Ectodermal cell (in vitro differentiated cells): Measurements from ENCODE around the gene ZNF219.

ENCODE experiments used
- H3K27ac ChIP-seq: 2 replicates; pipeline ENCODE4 v1.7.0; 2013; ENCODE audit warnings: mild to moderate bottlenecking, low read depth, low read length; ENCODE audit not compliant: insufficient read depth, poor library complexity, severe bottlenecking
- H3K27me3 ChIP-seq: 2 replicates; pipeline ENCODE4 v1.7.0; 2013; ENCODE audit warnings: mild to moderate bottlenecking, low read length; ENCODE audit not compliant: insufficient read depth, control insufficient read depth, poor library complexity, severe bottlenecking
- H3K36me3 ChIP-seq: one replicate; pipeline ENCODE4 v1.7.0; 2013; ENCODE audit warnings: low read length; ENCODE audit not compliant: control insufficient read depth, insufficient read depth
- H3K4me1 ChIP-seq: one replicate; pipeline ENCODE4 v1.7.0; 2013; ENCODE audit warnings: low read length; ENCODE audit not compliant: control insufficient read depth, insufficient read depth
- H3K4me3 ChIP-seq: 2 replicates; pipeline ENCODE4 v1.7.0; 2013; ENCODE audit warnings: low read depth, low read length, control low read depth; ENCODE audit not compliant: insufficient read depth
- H3K9me3 ChIP-seq: 2 replicates; pipeline ENCODE4 v1.7.0; 2013; ENCODE audit warnings: mild to moderate bottlenecking, low read length, moderate library complexity; ENCODE audit not compliant: control insufficient read depth
- WGBS, 2 experiments: methylation state at CpG; one replicate each; pipeline ENCODE4 v1.1.7; 2013; ENCODE audit warnings: missing lambda C conversion rate in 2 of 2; 5-methylcytosine and 5-hydroxymethylcytosine counted together

The ZNF219 gene

DNA sequence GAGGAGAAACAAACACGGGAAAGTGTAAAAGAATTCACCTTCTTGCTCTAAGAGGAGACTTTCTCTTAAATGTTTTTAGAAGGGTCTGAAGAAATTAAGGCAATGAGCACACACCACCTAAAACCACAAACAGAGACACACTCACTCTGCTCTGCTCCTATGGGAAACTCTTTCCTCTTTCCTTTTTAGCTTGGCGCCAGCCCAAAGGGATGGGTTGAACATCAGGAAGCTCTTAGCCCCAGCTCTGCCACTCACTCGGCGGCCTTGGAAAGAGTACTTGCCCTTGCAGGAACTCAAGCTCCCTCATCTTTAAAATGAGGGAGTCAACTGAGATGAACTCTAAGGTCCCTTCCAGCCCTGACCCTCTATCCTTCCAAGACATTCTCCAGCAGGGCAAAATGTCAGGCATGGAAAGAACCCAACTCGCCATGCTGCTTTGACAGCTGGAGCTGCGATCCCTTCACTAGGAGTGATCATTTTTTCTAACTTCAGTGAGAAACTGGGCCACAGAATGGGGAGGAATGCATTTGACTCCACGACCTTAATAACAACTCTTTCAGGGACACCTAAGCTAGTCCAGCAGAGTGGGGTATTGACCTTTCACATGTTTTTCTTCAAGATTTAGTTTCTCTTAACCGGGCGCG, 41.8 kb downstream of the ZNF219 start:
- no peaks in the 10 kb centered on the region for H3K36me3 ChIP-seq
- H3K27me3 ChIP-seq = no peaks in the 10 kb centered on the region
- no peaks in the 10 kb centered on the region for H3K4me1 ChIP-seq
- no peak overlapping the region for H3K27ac ChIP-seq
- 91 to 92% methylated on average over 10 of the region's 10 CpGs for WGBS, 2 experiments
- H3K4me3 ChIP-seq = no peak overlapping the region
- no peaks in the 10 kb centered on the region for H3K9me3 ChIP-seq

DNA sequence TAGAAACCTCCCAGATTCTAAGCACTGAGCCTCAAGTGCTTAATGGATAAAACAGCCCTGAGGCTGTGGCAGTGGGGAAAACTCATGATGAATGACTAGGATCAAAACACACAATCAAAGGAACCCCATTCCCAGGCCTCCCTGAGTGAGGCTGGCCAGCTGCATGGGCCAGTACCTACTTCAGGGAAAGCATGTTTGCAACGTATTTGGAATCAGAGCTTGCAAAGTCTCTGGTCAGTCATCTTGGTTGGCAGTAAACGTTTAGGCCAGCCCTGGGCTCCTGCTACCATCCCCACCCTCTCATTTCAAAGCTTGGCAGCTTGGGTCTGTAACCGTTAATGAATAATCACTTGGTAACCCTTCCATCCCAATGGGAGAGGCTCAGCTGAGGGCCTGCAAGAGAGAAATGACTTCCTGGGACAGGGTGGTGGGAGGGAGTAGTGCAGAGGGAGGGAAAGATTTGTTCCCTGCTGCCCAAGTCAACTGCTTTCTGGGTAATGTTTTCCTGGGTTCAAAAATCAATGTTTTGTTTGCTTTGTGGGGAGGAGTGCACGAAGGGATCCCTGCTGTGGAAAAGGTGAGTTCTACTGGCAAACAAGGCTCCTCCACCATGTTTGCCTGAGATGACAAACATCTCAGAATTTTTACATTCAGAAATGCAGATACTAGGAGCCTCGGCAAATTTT, 42.9 kb downstream of the ZNF219 start:
- H3K4me1 ChIP-seq = no peaks in the 10 kb centered on the region
- no peak overlapping the region for H3K4me3 ChIP-seq
- no peaks in the 10 kb centered on the region for H3K9me3 ChIP-seq
- no peaks in the 10 kb centered on the region for H3K36me3 ChIP-seq
- H3K27me3 ChIP-seq = no peaks in the 10 kb centered on the region
- 63 to 67% methylated on average over 5 of the region's 5 CpGs for WGBS, 2 experiments
- H3K27ac ChIP-seq = no peak overlapping the region

DNA sequence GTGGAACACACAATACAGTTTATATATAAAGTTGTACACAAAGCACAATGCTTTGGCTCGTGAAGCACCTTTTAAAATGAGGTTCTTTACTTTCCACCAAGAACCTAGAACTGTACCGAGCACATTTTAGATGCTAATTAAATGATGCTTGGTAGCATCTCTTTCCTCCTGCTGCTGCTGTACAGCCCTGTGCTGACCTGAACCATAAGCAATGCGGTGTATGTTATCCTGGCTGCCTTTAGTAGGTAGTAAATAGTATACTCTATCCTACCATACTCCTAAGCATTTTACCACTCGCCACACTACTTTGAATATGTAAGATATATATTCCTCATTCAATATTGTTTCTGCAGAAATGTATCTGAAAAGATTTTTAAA, 43.7 kb downstream of the ZNF219 start:
- H3K36me3 ChIP-seq = no peaks in the 10 kb centered on the region
- no peaks in the 10 kb centered on the region for H3K27me3 ChIP-seq
- no peak overlapping the region for H3K27ac ChIP-seq
- H3K4me1 ChIP-seq = no peaks in the 10 kb centered on the region
- H3K9me3 ChIP-seq = no peaks in the 10 kb centered on the region
- no peak overlapping the region for H3K4me3 ChIP-seq
- 91 to 100% methylated on average over 2 of the region's 4 CpGs for WGBS, 2 experiments

GRCh38 chr14:21054123-21054767, 44.2 kb downstream of the ZNF219 start:
- no peaks in the 10 kb centered on the region for H3K9me3 ChIP-seq
- H3K27me3 ChIP-seq = no peaks in the 10 kb centered on the region
- no peak overlapping the region for H3K27ac ChIP-seq
- no peaks in the 10 kb centered on the region for H3K36me3 ChIP-seq
- no peak overlapping the region for H3K4me3 ChIP-seq
- 74 to 92% methylated on average over 3 of the region's 3 CpGs for WGBS, 2 experiments
- no peaks in the 10 kb centered on the region for H3K4me1 ChIP-seq

DNA sequence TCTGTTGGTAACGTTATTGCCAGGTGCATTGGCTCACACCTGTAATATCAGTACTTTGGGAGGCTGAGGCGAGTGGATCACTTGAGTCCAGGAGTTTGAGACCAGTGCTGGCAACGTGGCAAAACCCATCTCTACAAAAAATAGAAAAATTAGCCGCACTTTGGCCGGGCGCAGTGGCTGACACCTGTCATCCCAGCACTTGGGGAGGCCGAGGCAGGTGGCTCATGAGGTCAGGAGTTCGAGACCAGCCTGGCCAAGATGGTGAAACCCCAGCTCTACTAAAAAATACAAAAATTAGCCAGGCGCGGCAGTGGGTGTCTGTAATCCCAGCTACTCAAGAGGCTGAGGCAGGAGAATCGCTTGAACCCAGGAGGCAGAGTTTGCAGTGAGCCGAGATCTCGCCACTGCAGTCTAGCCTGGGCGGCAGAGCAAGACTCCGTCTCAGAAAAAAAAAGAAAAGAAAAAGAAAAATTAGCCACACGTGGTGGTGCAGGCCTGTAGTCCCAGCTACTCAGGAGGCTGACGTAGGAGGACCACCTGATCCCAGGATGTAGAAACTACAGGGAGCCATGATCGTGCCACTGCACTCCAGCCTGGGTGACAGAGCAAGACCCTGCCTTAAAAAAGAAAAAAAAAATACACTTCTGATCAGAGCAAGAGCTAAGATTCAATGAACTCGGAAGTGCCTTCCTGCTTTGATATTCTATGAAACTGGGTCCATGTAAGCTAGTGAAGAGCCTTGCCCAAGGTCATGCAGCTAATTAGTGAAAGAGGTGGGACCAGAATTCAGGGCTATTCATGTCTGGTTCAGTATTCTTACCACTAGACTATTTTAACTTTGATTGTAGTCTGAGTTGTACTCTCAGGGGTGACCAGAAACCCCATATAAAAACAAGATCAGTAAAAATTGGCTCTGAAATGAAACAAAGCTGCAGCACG, 45.0 kb downstream of the ZNF219 start:
- no peaks in the 10 kb centered on the region for H3K27me3 ChIP-seq
- no peaks in the 10 kb centered on the region for H3K9me3 ChIP-seq
- no peak overlapping the region for H3K4me3 ChIP-seq
- no peak overlapping the region for H3K27ac ChIP-seq
- no peaks in the 10 kb centered on the region for H3K36me3 ChIP-seq
- 89 to 92% methylated on average over 20 of the region's 20 CpGs for WGBS, 2 experiments
- no peaks in the 10 kb centered on the region for H3K4me1 ChIP-seq

GRCh38 chr14:21050597-21050996, 47.9 kb downstream of the ZNF219 start:
- Histone ChIP-seq H3K36me3 (no peaks in the 10 kb centered on the region), H3K27ac (no peak overlapping the region), H3K27me3 (no peaks in the 10 kb centered on the region), H3K4me1 (no peaks in the 10 kb centered on the region), H3K4me3 (no peak overlapping the region), H3K9me3 (no peaks in the 10 kb centered on the region)
- 85 to 94% methylated on average over 1 of the region's 3 CpGs for WGBS, 2 experiments

DNA sequence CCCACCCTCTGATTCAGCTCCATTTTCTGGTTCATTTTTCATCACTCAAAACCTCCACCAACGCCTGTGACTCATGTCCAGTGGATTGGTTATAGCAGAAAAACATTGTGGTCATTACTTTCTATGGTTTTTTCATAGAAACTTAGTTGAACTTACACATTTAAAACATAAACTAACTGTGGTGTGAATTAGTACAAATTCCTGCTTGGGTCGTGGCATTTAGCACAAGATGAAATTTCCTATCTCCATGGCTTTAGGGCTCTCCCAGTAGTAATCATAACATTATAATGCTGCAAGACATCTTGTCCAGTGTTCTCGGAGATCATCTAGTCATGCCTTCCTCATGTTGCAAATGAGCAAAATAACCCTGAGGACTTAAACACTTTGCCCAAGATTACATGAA, 49.2 kb downstream of the ZNF219 start:
- H3K27me3 ChIP-seq = peaks cover 5% of the 10 kb centered on the region
- no peaks in the 10 kb centered on the region for H3K9me3 ChIP-seq
- no peaks in the 10 kb centered on the region for H3K36me3 ChIP-seq
- H3K27ac ChIP-seq = no peak overlapping the region
- no peak overlapping the region for H3K4me3 ChIP-seq
- WGBS, 2 experiments = 86 to 92% methylated on average over 3 of the region's 3 CpGs
- H3K4me1 ChIP-seq = no peaks in the 10 kb centered on the region

- Histone ChIP-seq H3K36me3 (no peaks in the 10 kb centered on the region), H3K4me1 (no peaks in the 10 kb centered on the region), H3K27ac (no peak overlapping the region), H3K9me3 (no peaks in the 10 kb centered on the region), H3K27me3 (peaks cover 5% of the 10 kb centered on the region), H3K4me3 (no peak overlapping the region)
- 87 to 89% methylated on average over 2 of the region's 2 CpGs for WGBS, 2 experiments
Measured at GRCh38 chr14:21048638-21049037, 49.8 kb downstream of the ZNF219 start.

- H3K27ac ChIP-seq = no peak overlapping the region
- H3K27me3 ChIP-seq = peaks cover 5% of the 10 kb centered on the region
- WGBS, 2 experiments = 90 to 92% methylated on average over 2 of the region's 2 CpGs
- no peaks in the 10 kb centered on the region for H3K4me1 ChIP-seq
- no peaks in the 10 kb centered on the region for H3K36me3 ChIP-seq
- H3K9me3 ChIP-seq = no peaks in the 10 kb centered on the region
- no peak overlapping the region for H3K4me3 ChIP-seq
Measured at GRCh38 chr14:21047378-21047781, 51.1 kb downstream of the ZNF219 start.
